GM19025 (cell line): ENCODE results near the gene STRN4.

Source experiments
- ATAC-seq: cut with Tn5 transposase; IDR thresholded peaks from one replicate; pipeline ENCODE4 v1.9.1; 2021; ENCODE audit warnings: mild to moderate bottlenecking, low read depth, moderate library complexity; ENCODE audit not compliant: unreplicated experiment

Gene STRN4

GRCh38 chr19:46727757-46728156, 18.5 kb downstream of the STRN4 start:
- ATAC-seq: no peak

- ATAC-seq: no peak
Measured at GRCh38 chr19:46726971-46727501, 19.2 kb downstream of the STRN4 start.

GRCh38 chr19:46726551-46726950, 19.7 kb downstream of the STRN4 start:
- ATAC-seq: no peak

GRCh38 chr19:46725859-46726393, 20.3 kb downstream of the STRN4 start:
- no peak for ATAC-seq

- no peak for ATAC-seq
Measured at GRCh38 chr19:46725036-46725820, 21.0 kb downstream of the STRN4 start.

GRCh38 chr19:46724468-46724867, 21.8 kb downstream of the STRN4 start:
- ATAC-seq: no peak

- no peak for ATAC-seq
Measured at GRCh38 chr19:46723471-46723870, 22.8 kb downstream of the STRN4 start.

GRCh38 chr19:46723023-46723461, 23.2 kb downstream of the STRN4 start:
- no peak for ATAC-seq

- ATAC-seq: no peak
Measured at GRCh38 chr19:46722421-46723022, 23.7 kb downstream of the STRN4 start.

- ATAC-seq: no peak
Measured at GRCh38 chr19:46722004-46722380, 24.3 kb downstream of the STRN4 start.

- no peak for ATAC-seq
Measured at GRCh38 chr19:46721269-46722003, 24.8 kb downstream of the STRN4 start.

GRCh38 chr19:46720503-46721239, 25.6 kb downstream of the STRN4 start:
- no peak for ATAC-seq

GRCh38 chr19:46719629-46720502, 26.4 kb downstream of the STRN4 start:
- ATAC-seq: no peak

- ATAC-seq: no peak
Measured at GRCh38 chr19:46718934-46719622, 27.2 kb downstream of the STRN4 start.

GRCh38 chr19:46718157-46718933, 27.9 kb downstream of the STRN4 start:
- no peak for ATAC-seq

GRCh38 chr19:46717716-46718143, 28.5 kb downstream of the STRN4 start:
- ATAC-seq: no peak

GRCh38 chr19:46717034-46717715, 29.1 kb downstream of the STRN4 start, which contains the start of gene PRKD2:
TSS of gene PRKD2 (minus strand) at chr19:46717114. CDS start at chr19:46716370, 744 bp downstream.
- no peak for ATAC-seq
